Ovary (tissue), 9 donors: ENCODE results near the gene NAT8L. TPM values are rescaled to one million over a fixed set of nuclear protein-coding genes. Genes with fewer than 3 reads are reported as not detected.

Source experiments
- DNase-seq, 5 donors: peaks; one replicate each; pipeline ENCODE4 v3.0.0-alpha.2; 2019 to 2020
- H3K27ac ChIP-seq, 2 donors: fragments of 200-600 bp; one replicate each; pipeline versions ENCODE4 v1.5.1 to v1.8.0; 2019 to 2022
- H3K27me3 ChIP-seq: fragments of 200-600 bp; one replicate; pipeline ENCODE4 v1.8.0; 2022
- H3K36me3 ChIP-seq: fragments of 200-600 bp; sonication (generic); one replicate; pipeline ENCODE4 v1.5.1; 2019
- H3K4me1 ChIP-seq: one replicate; pipeline ENCODE4 v1.8.1; 2013; ENCODE audit warnings: mild to moderate bottlenecking, moderate library complexity; ENCODE audit not compliant: insufficient read depth
- H3K4me3 ChIP-seq: fragments of 200-600 bp; sonication (generic); one replicate; pipeline ENCODE4 v1.5.1; 2017
- H3K9me3 ChIP-seq, 2 donors: fragments of 200-600 bp in 1 of 2; sonication (generic) in 1 of 2; one replicate each; pipeline versions ENCODE4 v1.5.1 to v1.8.1; 2013 to 2019; ENCODE audit warnings: mild to moderate bottlenecking in 1 of 2, moderate library complexity in 1 of 2
- CTCF ChIP-seq, 3 donors: fragments of 450-650 bp in 2 of 3; fragments of 200-600 bp in 1 of 3; IDR thresholded peaks; one replicate each; pipeline versions ENCODE4 v1.5.1 to v1.8.0; 2016 to 2022; ENCODE audit warnings: antibody characterized with exemption in 3 of 3, mild to moderate bottlenecking in 1 of 3
- EP300 ChIP-seq: sonication (generic); formaldehyde crosslinking; IDR thresholded peaks from one replicate; pipeline ENCODE4 v1.6.1; 2017; ENCODE audit warnings: antibody characterized with exemption
- POLR2A ChIP-seq: fragments of 450-650 bp; IDR thresholded peaks from one replicate; pipeline ENCODE4 v1.6.1; 2017; ENCODE audit warnings: antibody characterized with exemption, mild to moderate bottlenecking, moderate library complexity
- WGBS, 3 donors: extraction: QIAGEN DNeasy Blood & Tissue Kit in 1 of 3; methylation state at CpG; one replicate each; pipeline versions ENCODE4 v1.1.5 to v1.1.7; 2013 to 2017; 5-methylcytosine and 5-hydroxymethylcytosine counted together
- intact Hi-C, 4 donors: fragments of 100-400 bp; cut with DNase I; formaldehyde crosslinking; loops; one replicate each; pipeline versions ENCODE4 v1.11.0 to v1.15.1; 2022 to 2023
- polyA plus RNA-seq, 2 donors: library from polyadenylated mRNA; stranded (reverse); fragments of 200-250 nt in 1 of 2; fragments of 350-450 nt in 1 of 2; fragmentation: Illumina TruSeq in 1 of 2; extraction: RNeasy Lipid Tissue Mini Kit (QIAGEN cat#74804) in 1 of 2; gene quantifications; one replicate each; pipeline ENCODE4 v1.2.3, GENCODE V29; 2013 to 2014
- total RNA-seq, 7 donors: library from RNA; depleted of rRNA in 2 of 7; stranded (reverse); fragments of >200 nt in 2 of 7; fragmentation: NEBNext Ultra II Directional in 3 of 7; extraction: Animal tissue kit (Norgen Biotek cat#: 25700) in 3 of 7; gene quantifications; one replicate each; pipeline versions ENCODE4 v1.1.0 to v1.2.4, GENCODE V29; 2016 to 2023
- donor health status: DM: no; HTN: no; CAD: no; lungs with moderate emphysema.
- donor health status: DM: no; HTN: no; CAD: no.
- donor health status: Bipolar disorder and iron deficiency.
- donor health status: DM: yes; HTN: yes; CAD: no.
- donor health status: DM: no; HTN: no; CAD: no.
- donor health status: DM: yes; HTN: yes; CAD: no.

Gene NAT8L
- total and polyA plus RNA-seq, 9 donors, result 0.24 to 4.1 (median 1.3) TPM

- intact Hi-C loops, result no loop called here
- Histone ChIP-seq H3K36me3 (no peaks in the 10 kb centered on the region), H3K27me3 (no peaks in the 10 kb centered on the region), H3K4me3 (no peak overlapping the region), H3K4me1 (no peaks in the 10 kb centered on the region), H3K27ac (no peak overlapping the region), H3K9me3 (no peaks in the 10 kb centered on the region)
- no peak for DNase-seq
- 87 to 89% (median 88%) methylated on average over 13 to 15 of the region's 15 CpGs for WGBS, 3 donors
- TF ChIP-seq CTCF (IDR thresholded peaks at IDR 0.05) (no peak), EP300 (no peak), POLR2A (no peak)
Measured at GRCh38 chr4:2091990-2092668, 33.0 kb downstream of the NAT8L start.

GRCh38 chr4:2092669-2093053, 33.5 kb downstream of the NAT8L start:
- 93 to 95% (median 93%) methylated on average over 6 of the region's 6 CpGs for WGBS, 3 donors
- DNase-seq, result no peak
- intact Hi-C loops, result no loop called here
- TF ChIP-seq POLR2A (no peak), CTCF (IDR thresholded peaks at IDR 0.05) (no peak), EP300 (no peak)
- Histone ChIP-seq H3K4me3 (no peak overlapping the region), H3K9me3 (no peaks in the 10 kb centered on the region), H3K27me3 (no peaks in the 10 kb centered on the region), H3K36me3 (no peaks in the 10 kb centered on the region), H3K4me1 (no peaks in the 10 kb centered on the region), H3K27ac (no peak overlapping the region)

- Histone ChIP-seq H3K4me3 (no peak overlapping the region), H3K27ac (no peak overlapping the region), H3K9me3 (no peaks in the 10 kb centered on the region), H3K4me1 (no peaks in the 10 kb centered on the region), H3K36me3 (no peaks in the 10 kb centered on the region), H3K27me3 (no peaks in the 10 kb centered on the region)
- no peak for DNase-seq
- intact Hi-C loops, result no loop called here
- no peak for TF ChIP-seq EP300
- TF ChIP-seq CTCF (IDR thresholded peaks at IDR 0.05), result no peak
- TF ChIP-seq POLR2A, result no peak
- 89 to 93% (median 90%) methylated on average over 6 of the region's 6 CpGs for WGBS, 3 donors
Measured at GRCh38 chr4:2093265-2093664, 34.1 kb downstream of the NAT8L start.

- intact Hi-C loops, result no loop called here
- no peaks in the 10 kb centered on the region for H3K4me1 ChIP-seq
- WGBS, 3 donors, result 91 to 97% (median 95%) methylated on average over 4 of the region's 4 CpGs
- TF ChIP-seq EP300 (no peak), CTCF (IDR thresholded peaks at IDR 0.05) (no peak), POLR2A (no peak)
- H3K36me3 ChIP-seq, result no peaks in the 10 kb centered on the region
- no peak for DNase-seq
- H3K4me3 ChIP-seq, result no peak overlapping the region
- H3K27me3 ChIP-seq, result no peaks in the 10 kb centered on the region
- H3K9me3 ChIP-seq, result no peaks in the 10 kb centered on the region
- no peak overlapping the region for H3K27ac ChIP-seq
Measured at GRCh38 chr4:2094545-2094944, 35.4 kb downstream of the NAT8L start.
